AG04449 (cell line): Measurements from ENCODE around the gene CNNM4.

ENCODE experiments used
- CTCF ChIA-PET: fragments of 350-600 bp; formaldehyde crosslinking; extraction: SDS; loops from one replicate; lab custom pipeline; 2021; ENCODE audit warnings: antibody characterized with exemption; lab: Yijun Ruan, JAX
- POLR2A ChIA-PET: fragments of 400-600, 350-600 bp; formaldehyde crosslinking; extraction: SDS; loops from one replicate; lab custom pipeline; 2020; ENCODE audit warnings: antibody characterized with exemption, inconsistent platforms; lab: Yijun Ruan, JAX
- DNase-seq: peaks from one replicate; pipeline ENCODE4 v3.0.0-alpha.2; 2010; ENCODE audit warnings: low read depth, low spot score
- H3K4me3 ChIP-seq: 2 replicates; pipeline ENCODE4 v1.5.1; 2011; ENCODE audit warnings: low read depth, mild to moderate bottlenecking, control low read depth, low read length
- TF ChIP-seq, protein P1 (sequence below): IDR thresholded peaks from one replicate; pipeline ENCODE4 v1.5.1; 2011; ENCODE audit warnings: mild to moderate bottlenecking, moderate library complexity, low read length, control low read depth, inconsistent platforms; ENCODE audit not compliant: insufficient read depth; ENCODE audit errors: missing control alignments

Gene CNNM4

DNA sequence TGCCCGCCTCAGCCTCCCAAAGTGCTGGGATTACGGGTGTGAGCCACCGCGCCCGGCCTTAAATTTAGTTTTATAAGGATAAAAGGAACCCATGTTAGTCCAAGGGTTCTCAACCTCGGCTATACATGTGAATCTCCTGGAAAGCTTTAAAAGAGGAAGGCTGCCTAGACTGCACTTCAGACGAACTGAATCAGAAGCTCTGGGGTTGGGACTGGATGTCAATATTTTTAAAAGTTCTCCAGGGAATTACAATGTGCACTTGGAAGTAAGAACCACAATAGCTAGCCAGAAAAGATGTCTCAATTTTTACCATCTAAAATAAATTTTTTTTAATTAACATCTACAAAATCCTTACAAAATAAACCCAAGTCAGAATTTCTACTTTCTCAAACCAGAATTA is 31.0 kb upstream of the CNNM4 start:
- POLR2A ChIA-PET, result no interaction called here
- no peak for DNase-seq
- TF ChIP-seq, protein P1, sequence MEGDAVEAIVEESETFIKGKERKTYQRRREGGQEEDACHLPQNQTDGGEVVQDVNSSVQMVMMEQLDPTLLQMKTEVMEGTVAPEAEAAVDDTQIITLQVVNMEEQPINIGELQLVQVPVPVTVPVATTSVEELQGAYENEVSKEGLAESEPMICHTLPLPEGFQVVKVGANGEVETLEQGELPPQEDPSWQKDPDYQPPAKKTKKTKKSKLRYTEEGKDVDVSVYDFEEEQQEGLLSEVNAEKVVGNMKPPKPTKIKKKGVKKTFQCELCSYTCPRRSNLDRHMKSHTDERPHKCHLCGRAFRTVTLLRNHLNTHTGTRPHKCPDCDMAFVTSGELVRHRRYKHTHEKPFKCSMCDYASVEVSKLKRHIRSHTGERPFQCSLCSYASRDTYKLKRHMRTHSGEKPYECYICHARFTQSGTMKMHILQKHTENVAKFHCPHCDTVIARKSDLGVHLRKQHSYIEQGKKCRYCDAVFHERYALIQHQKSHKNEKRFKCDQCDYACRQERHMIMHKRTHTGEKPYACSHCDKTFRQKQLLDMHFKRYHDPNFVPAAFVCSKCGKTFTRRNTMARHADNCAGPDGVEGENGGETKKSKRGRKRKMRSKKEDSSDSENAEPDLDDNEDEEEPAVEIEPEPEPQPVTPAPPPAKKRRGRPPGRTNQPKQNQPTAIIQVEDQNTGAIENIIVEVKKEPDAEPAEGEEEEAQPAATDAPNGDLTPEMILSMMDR, result no peak
- H3K4me3 ChIP-seq, result no peak overlapping the region
- CTCF ChIA-PET, result interaction anchor here (1.0 kb wide), 1 partner anchor 30 kb away, joined by 3 read pairs; no protein-coding TSS in a partner anchor

DNA sequence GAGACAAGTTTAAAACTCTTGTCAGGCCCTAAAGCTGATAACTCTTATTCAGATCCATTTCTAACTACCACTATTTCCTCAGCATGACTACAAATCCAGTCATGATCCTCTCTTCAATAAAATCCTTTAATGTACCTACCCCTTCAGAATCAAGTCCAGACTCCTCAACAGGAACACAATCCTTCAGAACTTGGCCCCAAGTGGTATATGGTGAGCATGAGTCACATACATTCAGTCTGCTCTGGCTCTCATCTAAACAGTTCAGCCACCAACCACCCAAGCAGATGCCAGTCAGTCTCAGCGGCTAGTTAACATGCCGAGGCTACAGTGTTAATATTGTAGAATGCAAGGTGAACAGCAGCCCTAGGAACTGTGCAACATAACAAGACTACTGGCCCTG is 30.5 kb upstream of the CNNM4 start:
- DNase-seq, result no peak
- CTCF ChIA-PET, result no interaction called here
- H3K4me3 ChIP-seq, result no peak overlapping the region
- POLR2A ChIA-PET, result no interaction called here
- TF ChIP-seq, protein P1, result no peak

DNA sequence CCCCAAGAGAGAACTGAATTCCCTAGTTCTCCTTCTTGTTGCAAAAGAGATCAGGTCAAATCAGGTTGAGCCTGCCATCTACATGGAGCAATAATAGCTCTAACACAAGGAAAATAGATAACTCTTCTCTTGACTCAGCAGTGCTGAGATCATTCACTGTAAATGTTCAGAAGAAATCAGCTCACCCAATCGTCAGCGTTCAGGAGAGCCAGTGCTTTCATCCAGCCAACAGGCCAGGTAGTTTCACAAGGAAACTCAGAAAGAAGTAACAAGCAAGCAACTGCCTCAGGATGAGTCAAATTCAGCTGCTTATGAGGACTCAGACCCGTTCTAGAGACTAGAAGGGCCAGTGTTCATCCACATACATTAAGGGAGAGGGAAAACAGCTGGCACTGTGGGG is 26.8 kb upstream of the CNNM4 start:
- ChIA-PET CTCF (no interaction called here), POLR2A (no interaction called here)
- TF ChIP-seq, protein P1, result no peak
- H3K4me3 ChIP-seq, result no peak overlapping the region
- DNase-seq, result no peak

DNA sequence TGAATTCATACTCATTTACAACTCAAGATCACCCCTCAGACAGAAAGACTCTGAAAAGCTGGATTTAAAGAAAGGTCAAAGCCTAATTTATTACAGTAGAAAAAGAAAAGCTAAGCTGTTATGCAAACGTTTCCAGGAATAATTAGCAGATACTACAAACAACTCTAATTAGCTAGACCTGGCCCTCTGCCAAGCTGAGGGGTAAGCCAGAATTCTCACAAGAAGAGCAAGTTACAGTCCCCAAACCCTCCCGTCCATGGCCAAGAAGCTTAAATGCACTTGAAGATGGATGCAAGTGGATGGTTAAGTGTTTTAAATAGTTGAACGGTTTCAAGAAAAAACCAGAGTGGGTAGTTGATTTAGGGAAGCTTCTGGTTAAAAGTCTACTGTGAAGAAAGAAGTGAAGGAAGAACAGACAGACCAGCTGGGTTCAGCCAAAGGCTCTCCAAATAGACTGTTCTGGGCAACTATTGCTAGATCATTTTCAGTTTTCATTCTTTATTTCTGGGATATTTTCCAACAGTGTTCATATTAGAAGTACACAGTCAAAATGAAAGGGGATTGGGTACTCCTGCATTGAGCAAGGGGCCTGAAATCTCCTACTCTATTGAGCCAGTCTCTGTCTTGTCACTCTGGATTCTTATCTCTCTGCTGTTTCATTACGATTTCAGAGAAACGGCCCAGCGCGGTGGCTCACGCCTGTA is 25.7 kb upstream of the CNNM4 start:
- ChIA-PET CTCF (no interaction called here), POLR2A (no interaction called here)
- TF ChIP-seq, protein P1, result no peak
- H3K4me3 ChIP-seq, result no peak overlapping the region
- no peak for DNase-seq

DNA sequence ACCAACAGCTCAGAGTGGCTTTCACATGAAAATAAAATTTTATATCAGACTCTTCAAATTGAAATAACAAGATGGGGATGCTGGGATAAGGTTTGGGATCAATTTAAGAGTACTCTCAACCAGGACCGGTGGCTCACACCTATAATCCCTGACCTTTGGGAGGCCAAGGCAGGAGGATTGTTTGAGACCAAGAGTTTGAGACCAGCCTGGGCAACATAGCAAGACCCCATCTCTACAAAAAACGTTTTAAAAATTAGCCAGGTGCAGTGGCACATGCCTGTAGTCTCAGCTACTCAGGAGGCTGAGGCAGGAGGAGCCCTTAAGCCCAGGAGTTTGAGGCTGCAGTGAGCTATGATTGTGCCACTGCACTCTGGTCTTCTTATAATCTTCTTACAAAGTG is 23.5 kb upstream of the CNNM4 start:
- TF ChIP-seq, protein P1, result no peak
- no peak overlapping the region for H3K4me3 ChIP-seq
- POLR2A ChIA-PET, result no interaction called here
- CTCF ChIA-PET, result interaction anchor here (0.5 to 2.1 kb wide), 3 partner anchors 23 to 901 kb away, joined by 3 to 7 read pairs (median 5); partner anchors contain the start of gene CNNM4
- no peak for DNase-seq

DNA sequence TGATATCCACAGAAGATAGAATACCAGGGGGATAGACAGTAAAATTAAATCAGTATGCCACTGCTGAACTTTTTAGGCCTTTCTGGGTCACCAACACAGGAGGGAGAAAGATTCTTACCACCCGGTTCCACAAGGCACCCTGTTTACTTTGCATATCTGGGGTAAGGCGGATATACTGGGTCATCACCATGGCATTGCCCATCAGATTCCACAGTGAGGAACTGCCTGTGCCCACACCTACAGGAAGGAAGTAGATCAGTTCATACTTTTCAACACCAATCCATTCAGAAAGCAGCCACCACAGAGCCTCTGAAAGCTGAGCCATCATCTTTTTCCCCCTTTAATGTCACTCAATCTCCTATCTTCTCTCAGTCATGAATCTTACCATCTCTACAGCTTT is 22.9 kb upstream of the CNNM4 start:
- no peak for DNase-seq
- no peak overlapping the region for H3K4me3 ChIP-seq
- TF ChIP-seq, protein P1, result no peak
- ChIA-PET POLR2A (no interaction called here), CTCF (interaction anchor here (1.3 to 2.1 kb wide), 2 partner anchors 24 to 63 kb away, joined by 4 to 7 read pairs; no protein-coding TSS in a partner anchor)
